ENCODE data around the gene MMP13. TPM values are rescaled to one million over a fixed set of nuclear protein-coding genes. Genes with fewer than 3 reads are reported as not detected.

Gene MMP13
- total RNA-seq, 1 donor from 2014 or later, result not detected

GRCh38 chr11:102927624-102927990 lies 27.9 kb downstream of the MMP13 start:
- no peaks in the 10 kb centered on the region for H3K4me1 ChIP-seq (ENCODE audit: control insufficient read depth in 3 of 3, insufficient read depth in 3 of 3, low read length in 3 of 3)
- no peak overlapping the region for H3K9ac ChIP-seq (ENCODE audit: low read depth in 1 of 3, low read length in 3 of 3)
- H3K36me3 ChIP-seq (ENCODE audit: control insufficient read depth in 3 of 3, insufficient read depth in 3 of 3, low read length in 3 of 3), result no peaks in the 10 kb centered on the region
- peaks cover 0 to 3% (median 0%) of the 10 kb centered on the region in 3 donors for H3K27me3 ChIP-seq (ENCODE audit: control insufficient read depth in 3 of 3, insufficient read depth in 3 of 3, low read length in 3 of 3)
- no peak overlapping the region for H3K27ac ChIP-seq (ENCODE audit: low read depth, low read length)
- H3K4me3 ChIP-seq (ENCODE audit: low read length in 3 of 3), result no peak overlapping the region
- no peaks in the 10 kb centered on the region for H3K9me3 ChIP-seq (ENCODE audit: control insufficient read depth in 3 of 3, low read length in 3 of 3)

DNA sequence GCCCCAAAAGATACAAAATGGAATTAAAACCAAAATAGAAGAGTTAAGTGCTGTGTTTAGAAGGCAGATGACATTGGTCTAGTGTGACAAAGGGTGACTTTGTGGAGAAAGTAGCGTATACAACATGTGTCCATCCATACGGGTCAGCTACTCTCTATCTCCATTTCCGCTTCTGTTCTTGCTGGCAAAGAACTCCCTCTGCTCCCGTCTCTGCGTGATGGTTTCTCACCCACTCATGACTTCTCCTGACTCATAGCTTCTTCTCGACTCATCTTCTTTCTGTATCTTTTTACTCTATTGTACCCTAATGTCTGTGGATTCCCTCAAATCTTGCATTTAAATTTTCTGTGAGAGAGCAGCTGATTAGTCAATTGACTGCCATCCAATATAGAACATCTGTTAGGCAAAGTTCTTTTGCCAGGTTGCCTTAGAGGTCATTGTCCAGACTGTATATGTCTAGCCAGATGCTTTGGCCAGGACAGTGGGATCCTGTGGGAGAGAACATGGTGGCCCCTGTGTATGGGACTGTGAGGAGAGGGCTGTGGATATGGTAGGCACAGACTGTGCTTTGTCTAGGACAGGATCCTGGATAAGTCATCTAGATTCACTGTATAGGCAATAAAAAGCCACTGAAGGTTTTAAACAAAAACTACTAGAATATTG lies 28.4 kb downstream of the MMP13 start:
- Histone ChIP-seq H3K9me3 (ENCODE audit: control insufficient read depth in 3 of 3, low read length in 3 of 3) (no peaks in the 10 kb centered on the region), H3K27ac (ENCODE audit: low read depth, low read length) (no peak overlapping the region), H3K4me1 (ENCODE audit: control insufficient read depth in 3 of 3, insufficient read depth in 3 of 3, low read length in 3 of 3) (no peaks in the 10 kb centered on the region), H3K27me3 (ENCODE audit: control insufficient read depth in 3 of 3, insufficient read depth in 3 of 3, low read length in 3 of 3) (peaks cover 0 to 3% (median 0%) of the 10 kb centered on the region in 3 donors), H3K36me3 (ENCODE audit: control insufficient read depth in 3 of 3, insufficient read depth in 3 of 3, low read length in 3 of 3) (no peaks in the 10 kb centered on the region), H3K9ac (ENCODE audit: low read depth in 1 of 3, low read length in 3 of 3) (no peak overlapping the region), H3K4me3 (ENCODE audit: low read length in 3 of 3) (no peak overlapping the region)

- Histone ChIP-seq H3K4me1 (ENCODE audit: control insufficient read depth in 3 of 3, insufficient read depth in 3 of 3, low read length in 3 of 3) (no peaks in the 10 kb centered on the region), H3K4me3 (ENCODE audit: low read length in 3 of 3) (no peak overlapping the region), H3K9ac (ENCODE audit: low read depth in 1 of 3, low read length in 3 of 3) (no peak overlapping the region), H3K36me3 (ENCODE audit: control insufficient read depth in 3 of 3, insufficient read depth in 3 of 3, low read length in 3 of 3) (no peaks in the 10 kb centered on the region), H3K9me3 (ENCODE audit: control insufficient read depth in 3 of 3, low read length in 3 of 3) (no peaks in the 10 kb centered on the region), H3K27me3 (ENCODE audit: control insufficient read depth in 3 of 3, insufficient read depth in 3 of 3, low read length in 3 of 3) (peaks cover 0 to 1% (median 0%) of the 10 kb centered on the region in 3 donors), H3K27ac (ENCODE audit: low read depth, low read length) (no peak overlapping the region)
Observed at GRCh38 chr11:102926517-102926916, 29.0 kb downstream of the MMP13 start.

DNA sequence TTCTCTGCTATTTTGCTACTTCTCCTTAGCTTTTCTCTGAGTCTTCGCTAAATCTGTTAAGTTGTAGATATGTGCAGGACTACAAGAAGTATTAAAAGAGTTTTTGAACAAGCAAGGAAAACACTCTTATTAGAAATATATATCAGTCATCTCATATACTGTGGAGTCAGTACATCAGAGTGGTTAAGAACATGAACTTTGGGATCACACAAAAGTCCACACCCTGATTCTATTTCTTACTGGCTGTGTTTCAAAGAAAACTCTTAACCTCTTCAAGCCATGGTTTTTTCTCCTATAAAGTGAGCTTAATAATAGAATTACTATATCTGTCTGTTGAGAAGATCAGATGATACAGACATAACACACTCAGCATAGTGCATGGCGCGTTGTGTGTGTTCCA lies 29.5 kb downstream of the MMP13 start:
- Histone ChIP-seq H3K27me3 (ENCODE audit: control insufficient read depth in 3 of 3, insufficient read depth in 3 of 3, low read length in 3 of 3) (no peaks in the 10 kb centered on the region), H3K9me3 (ENCODE audit: control insufficient read depth in 3 of 3, low read length in 3 of 3) (no peaks in the 10 kb centered on the region), H3K9ac (ENCODE audit: low read depth in 1 of 3, low read length in 3 of 3) (no peak overlapping the region), H3K27ac (ENCODE audit: low read depth, low read length) (no peak overlapping the region), H3K36me3 (ENCODE audit: control insufficient read depth in 3 of 3, insufficient read depth in 3 of 3, low read length in 3 of 3) (no peaks in the 10 kb centered on the region), H3K4me3 (ENCODE audit: low read length in 3 of 3) (no peak overlapping the region), H3K4me1 (ENCODE audit: control insufficient read depth in 3 of 3, insufficient read depth in 3 of 3, low read length in 3 of 3) (no peaks in the 10 kb centered on the region)

- Histone ChIP-seq H3K4me3 (ENCODE audit: low read length in 3 of 3) (no peak overlapping the region), H3K36me3 (ENCODE audit: control insufficient read depth in 3 of 3, insufficient read depth in 3 of 3, low read length in 3 of 3) (no peaks in the 10 kb centered on the region), H3K27ac (ENCODE audit: low read depth, low read length) (no peak overlapping the region), H3K9me3 (ENCODE audit: control insufficient read depth in 3 of 3, low read length in 3 of 3) (no peaks in the 10 kb centered on the region), H3K27me3 (ENCODE audit: control insufficient read depth in 3 of 3, insufficient read depth in 3 of 3, low read length in 3 of 3) (no peaks in the 10 kb centered on the region), H3K4me1 (ENCODE audit: control insufficient read depth in 3 of 3, insufficient read depth in 3 of 3, low read length in 3 of 3) (no peaks in the 10 kb centered on the region), H3K9ac (ENCODE audit: low read depth in 1 of 3, low read length in 3 of 3) (no peak overlapping the region)
Observed at GRCh38 chr11:102924851-102925380, 30.6 kb downstream of the MMP13 start.

GRCh38 chr11:102921587-102922220 lies 33.8 kb downstream of the MMP13 start:
- H3K4me3 ChIP-seq (ENCODE audit: low read length in 3 of 3), result no peak overlapping the region
- H3K4me1 ChIP-seq (ENCODE audit: control insufficient read depth in 3 of 3, insufficient read depth in 3 of 3, low read length in 3 of 3), result no peaks in the 10 kb centered on the region
- H3K9ac ChIP-seq (ENCODE audit: low read depth in 1 of 3, low read length in 3 of 3), result no peak overlapping the region
- no peaks in the 10 kb centered on the region for H3K36me3 ChIP-seq (ENCODE audit: control insufficient read depth in 3 of 3, insufficient read depth in 3 of 3, low read length in 3 of 3)
- no peaks in the 10 kb centered on the region for H3K9me3 ChIP-seq (ENCODE audit: control insufficient read depth in 3 of 3, low read length in 3 of 3)
- no peaks in the 10 kb centered on the region for H3K27me3 ChIP-seq (ENCODE audit: control insufficient read depth in 3 of 3, insufficient read depth in 3 of 3, low read length in 3 of 3)
- no peak overlapping the region for H3K27ac ChIP-seq (ENCODE audit: low read depth, low read length)

DNA sequence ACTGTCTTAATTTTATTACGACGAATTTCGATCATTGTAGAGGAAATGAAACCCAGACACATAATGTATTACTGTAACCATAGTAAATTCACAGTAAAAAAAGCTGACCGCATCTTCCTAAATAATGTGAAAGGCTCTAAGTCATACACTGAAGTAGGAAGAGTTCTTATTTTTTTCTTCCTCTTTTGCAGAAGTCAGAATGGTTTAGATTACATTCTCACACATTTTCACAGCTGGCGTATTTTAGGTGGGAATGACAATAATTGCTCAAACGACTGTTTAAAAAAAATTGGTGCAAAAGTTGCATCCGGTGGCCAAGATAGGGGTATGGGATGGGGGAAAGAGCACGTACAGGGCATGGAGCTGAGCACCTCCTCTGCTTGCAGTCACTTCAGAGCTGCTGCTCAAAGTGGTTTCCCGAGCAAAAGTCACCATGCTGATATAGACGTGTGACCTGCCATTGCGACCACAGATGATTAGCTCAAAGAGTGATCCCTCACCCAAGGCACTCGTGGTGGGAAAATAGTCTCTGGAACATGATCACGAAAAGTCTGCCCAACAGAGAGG lies 35.3 kb downstream of the MMP13 start:
- H3K27me3 ChIP-seq (ENCODE audit: control insufficient read depth in 3 of 3, insufficient read depth in 3 of 3, low read length in 3 of 3), result no peaks in the 10 kb centered on the region
- H3K4me3 ChIP-seq (ENCODE audit: low read length in 3 of 3), result no peak overlapping the region
- no peak overlapping the region for H3K27ac ChIP-seq (ENCODE audit: low read depth, low read length)
- no peaks in the 10 kb centered on the region for H3K9me3 ChIP-seq (ENCODE audit: control insufficient read depth in 3 of 3, low read length in 3 of 3)
- no peak overlapping the region for H3K9ac ChIP-seq (ENCODE audit: low read depth in 1 of 3, low read length in 3 of 3)
- H3K36me3 ChIP-seq (ENCODE audit: control insufficient read depth in 3 of 3, insufficient read depth in 3 of 3, low read length in 3 of 3), result no peaks in the 10 kb centered on the region
- no peaks in the 10 kb centered on the region for H3K4me1 ChIP-seq (ENCODE audit: control insufficient read depth in 3 of 3, insufficient read depth in 3 of 3, low read length in 3 of 3)

DNA sequence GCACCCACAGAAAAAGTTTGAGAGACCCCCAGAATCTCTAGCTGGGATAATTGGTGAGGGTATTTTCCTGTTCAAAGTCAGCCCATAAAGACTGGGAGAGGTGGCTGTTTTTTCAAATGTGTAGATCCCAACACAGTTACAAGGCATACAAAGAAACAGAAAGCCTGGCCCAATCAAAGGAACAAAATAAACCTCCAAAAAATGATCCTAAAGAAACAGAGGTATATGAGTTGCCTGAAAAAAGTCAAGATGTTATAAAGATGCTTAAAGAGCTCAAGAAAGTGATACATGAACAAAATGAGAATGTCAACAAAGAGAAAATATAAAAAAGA lies 40.5 kb downstream of the MMP13 start:
- no peaks in the 10 kb centered on the region for H3K4me1 ChIP-seq (ENCODE audit: control insufficient read depth in 3 of 3, insufficient read depth in 3 of 3, low read length in 3 of 3)
- H3K9ac ChIP-seq (ENCODE audit: low read depth in 1 of 3, low read length in 3 of 3), result no peak overlapping the region
- no peak overlapping the region for H3K4me3 ChIP-seq (ENCODE audit: low read length in 3 of 3)
- H3K9me3 ChIP-seq (ENCODE audit: control insufficient read depth in 3 of 3, low read length in 3 of 3), result no peaks in the 10 kb centered on the region
- H3K27ac ChIP-seq (ENCODE audit: low read depth, low read length), result no peak overlapping the region
- H3K36me3 ChIP-seq (ENCODE audit: control insufficient read depth in 3 of 3, insufficient read depth in 3 of 3, low read length in 3 of 3), result no peaks in the 10 kb centered on the region
- H3K27me3 ChIP-seq (ENCODE audit: control insufficient read depth in 3 of 3, insufficient read depth in 3 of 3, low read length in 3 of 3), result no peaks in the 10 kb centered on the region

GRCh38 chr11:102914238-102915043 lies 41.1 kb downstream of the MMP13 start:
- no peaks in the 10 kb centered on the region for H3K9me3 ChIP-seq (ENCODE audit: control insufficient read depth in 3 of 3, low read length in 3 of 3)
- no peaks in the 10 kb centered on the region for H3K4me1 ChIP-seq (ENCODE audit: control insufficient read depth in 3 of 3, insufficient read depth in 3 of 3, low read length in 3 of 3)
- no peaks in the 10 kb centered on the region for H3K27me3 ChIP-seq (ENCODE audit: control insufficient read depth in 3 of 3, insufficient read depth in 3 of 3, low read length in 3 of 3)
- H3K4me3 ChIP-seq (ENCODE audit: low read length in 3 of 3), result no peak overlapping the region
- no peak overlapping the region for H3K27ac ChIP-seq (ENCODE audit: low read depth, low read length)
- H3K9ac ChIP-seq (ENCODE audit: low read depth in 1 of 3, low read length in 3 of 3), result no peak overlapping the region
- no peaks in the 10 kb centered on the region for H3K36me3 ChIP-seq (ENCODE audit: control insufficient read depth in 3 of 3, insufficient read depth in 3 of 3, low read length in 3 of 3)

DNA sequence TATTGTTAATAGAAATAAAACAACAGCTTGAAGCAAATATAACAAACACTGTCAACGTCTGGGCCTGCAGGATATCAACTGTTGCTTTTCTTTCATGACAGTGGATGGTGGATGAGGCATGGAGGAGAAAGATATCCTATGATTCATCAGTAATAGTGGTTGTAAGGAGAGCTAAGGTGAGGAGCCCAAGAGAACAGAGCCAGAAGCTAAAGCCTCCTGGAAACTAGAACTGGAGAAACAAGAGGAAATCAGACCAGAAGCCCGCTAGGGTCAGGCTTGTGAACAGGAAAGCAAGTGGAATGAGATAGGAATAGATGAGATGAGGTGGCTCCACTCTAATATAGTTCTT lies 43.1 kb downstream of the MMP13 start:
- Histone ChIP-seq H3K4me3 (ENCODE audit: low read length in 3 of 3) (no peak overlapping the region), H3K9me3 (ENCODE audit: control insufficient read depth in 3 of 3, low read length in 3 of 3) (no peaks in the 10 kb centered on the region), H3K27ac (ENCODE audit: low read depth, low read length) (no peak overlapping the region), H3K4me1 (ENCODE audit: control insufficient read depth in 3 of 3, insufficient read depth in 3 of 3, low read length in 3 of 3) (no peaks in the 10 kb centered on the region), H3K9ac (ENCODE audit: low read depth in 1 of 3, low read length in 3 of 3) (no peak overlapping the region), H3K27me3 (ENCODE audit: control insufficient read depth in 3 of 3, insufficient read depth in 3 of 3, low read length in 3 of 3) (no peaks in the 10 kb centered on the region), H3K36me3 (ENCODE audit: control insufficient read depth in 3 of 3, insufficient read depth in 3 of 3, low read length in 3 of 3) (no peaks in the 10 kb centered on the region)

All from skeletal muscle tissue (tissue), 4 donors.